WERI-Rb-1 (cell line): ENCODE measurements around the gene MAP3K5.
"Not testable (repeated sequence)": the region's sequence is repeated elsewhere in the genome, so short reads cannot be mapped to it uniquely, and the experiment has no call there.

Source experiments
- DNase-seq: peaks from one replicate; pipeline ENCODE4 v3.0.0-alpha.2; 2020
- H3K27ac ChIP-seq: fragments of 250-450 bp; sonication (Bioruptor Pico); 2 replicates; pipeline ENCODE4 v1.5.1; 2020; ENCODE audit warnings: mild to moderate bottlenecking, moderate library complexity
- H3K27me3 ChIP-seq: fragments of 250-450 bp; sonication (Bioruptor Pico); 2 replicates; pipeline ENCODE4 v1.5.1; 2021; ENCODE audit warnings: mild to moderate bottlenecking, low read depth, moderate library complexity; ENCODE audit not compliant: insufficient read depth, severe bottlenecking
- H3K36me3 ChIP-seq: fragments of 250-450 bp; sonication (Bioruptor Pico); 2 replicates; pipeline ENCODE4 v1.5.1; 2020; ENCODE audit warnings: mild to moderate bottlenecking, moderate library complexity
- H3K4me3 ChIP-seq: 2 replicates; pipeline ENCODE4 v1.5.1; 2011; ENCODE audit warnings: low read depth, mild to moderate bottlenecking, control low read depth, low read length
- H3K9me3 ChIP-seq: fragments of 250-450 bp; sonication (Bioruptor Pico); 2 replicates; pipeline ENCODE4 v1.5.1; 2021; ENCODE audit warnings: mild to moderate bottlenecking, moderate library complexity; ENCODE audit not compliant: severe bottlenecking
- CTCF ChIP-seq: IDR thresholded peaks from 2 replicates; pipeline ENCODE4 v1.5.1; 2011; ENCODE audit warnings: low read depth, mild to moderate bottlenecking, control low read depth, inconsistent platforms, low read length

MAP3K5 gene

GRCh38 chr6:136795386-136795785, 3.1 kb upstream of the MAP3K5 start:
- Histone ChIP-seq H3K27me3 (no peaks in the 10 kb centered on the region), H3K27ac (no peak overlapping the region), H3K4me3 (no peak overlapping the region), H3K9me3 (no peaks in the 10 kb centered on the region), H3K36me3 (no peaks in the 10 kb centered on the region)
- no peak for DNase-seq
- TF ChIP-seq CTCF, result no peak

GRCh38 chr6:136793363-136793762, 1.1 kb upstream of the MAP3K5 start:
- Histone ChIP-seq H3K4me3 (peak overlapping the region; percentile 82), H3K9me3 (no peaks in the 10 kb centered on the region), H3K27me3 (no peaks in the 10 kb centered on the region), H3K36me3 (no peaks in the 10 kb centered on the region), H3K27ac (peak overlapping the region; percentile 84)
- TF ChIP-seq CTCF, result no peak
- no peak for DNase-seq

GRCh38 chr6:136792095-136792409, 225 bp downstream of the MAP3K5 start:
- Histone ChIP-seq H3K27ac (peak overlapping the region; percentile 84; the same call in 1 of the 2 replicates), H3K36me3 (no peaks in the 10 kb centered on the region), H3K9me3 (no peaks in the 10 kb centered on the region), H3K4me3 (peak overlapping the region; percentile 82), H3K27me3 (no peaks in the 10 kb centered on the region)
- DNase-seq, result no peak
- no peak for TF ChIP-seq CTCF

- no peaks in the 10 kb centered on the region for H3K9me3 ChIP-seq
Observed at GRCh38 chr6:136791296-136792094, 782 bp downstream of the MAP3K5 start.

GRCh38 chr6:136790411-136791295, 1.6 kb downstream of the MAP3K5 start:
- no peak for DNase-seq
- no peaks in the 10 kb centered on the region for H3K9me3 ChIP-seq
- peak overlapping the region; percentile 82 for H3K4me3 ChIP-seq
- H3K27me3 ChIP-seq, result no peaks in the 10 kb centered on the region
- no peak overlapping the region for H3K27ac ChIP-seq
- no peaks in the 10 kb centered on the region for H3K36me3 ChIP-seq
- no peak for TF ChIP-seq CTCF

More at GRCh38 chr6:136791296-136792094, 782 bp downstream of the MAP3K5 start:
- no peak for TF ChIP-seq CTCF
- H3K27me3 ChIP-seq, result no peaks in the 10 kb centered on the region
- no peaks in the 10 kb centered on the region for H3K36me3 ChIP-seq
- peak overlapping the region; percentile 82 for H3K4me3 ChIP-seq
- DNase-seq, result peak; percentile 30
- H3K27ac ChIP-seq, result no peak overlapping the region

- not testable (repeated sequence) for H3K27me3 ChIP-seq, H3K9me3 ChIP-seq, H3K36me3 ChIP-seq, H3K27ac ChIP-seq, H3K4me3 ChIP-seq, DNase-seq
Observed at GRCh38 chr6:136789440-136789839, 2.8 kb downstream of the MAP3K5 start.
